Colonic mucosa (tissue), 4 donors: ENCODE results near the gene SLC18A3. TPM values are rescaled to one million over a fixed set of nuclear protein-coding genes. Genes with fewer than 3 reads are reported as not detected.

Experiments
- DNase-seq: peaks from one replicate; pipeline ENCODE4 v3.0.0-alpha.2; 2020
- H3K27ac ChIP-seq: fragments of 200-600 bp; one replicate; pipeline ENCODE4 v1.8.0; 2021
- H3K27me3 ChIP-seq: fragments of 200-600 bp; one replicate; pipeline ENCODE4 v1.8.0; 2021
- H3K36me3 ChIP-seq: fragments of 200-600 bp; one replicate; pipeline ENCODE4 v1.8.0; 2021
- H3K4me1 ChIP-seq: fragments of 200-600 bp; one replicate; pipeline ENCODE4 v1.8.0; 2021; ENCODE audit warnings: mild to moderate bottlenecking
- H3K4me3 ChIP-seq: fragments of 200-600 bp; one replicate; pipeline ENCODE4 v1.8.0; 2021
- H3K9ac ChIP-seq, 2 donors: one replicate each; pipeline ENCODE4 v1.7.0; 2013; ENCODE audit warnings: control low read depth in 2 of 2, low read depth in 2 of 2, low read length in 2 of 2
- H3K9me3 ChIP-seq: fragments of 200-600 bp; one replicate; pipeline ENCODE4 v1.8.0; 2021
- CTCF ChIP-seq: fragments of 200-600 bp; IDR thresholded peaks from one replicate; pipeline ENCODE4 v1.8.0; 2022; ENCODE audit warnings: antibody characterized with exemption, mild to moderate bottlenecking
- intact Hi-C: fragments of 100-400 bp; cut with DNase I; formaldehyde crosslinking; loops from one replicate; pipeline ENCODE4 v1.14.1; 2022
- total RNA-seq, 2 donors: library from RNA; stranded (reverse); fragmentation: NEBNext Ultra II Directional in 1 of 2; extraction: Animal tissue kit (Norgen Biotek cat#: 25700) in 1 of 2; gene quantifications; one replicate each; pipeline ENCODE4 v1.2.1, GENCODE V29; 2021
- donor health status: healthy.
- donor health status: DM: no; HTN: no; CAD: no.
- donor health status: DM: no; HTN: no; CAD: no.

Gene SLC18A3
- total RNA-seq, 2 donors from 2014 or later, result 0.42 TPM; not detected in 1

- TF ChIP-seq CTCF, result no peak
- H3K36me3 ChIP-seq, result no peaks in the 10 kb centered on the region
- no peaks in the 10 kb centered on the region for H3K4me1 ChIP-seq
- DNase-seq, result no peak
- H3K9me3 ChIP-seq, result no peaks in the 10 kb centered on the region
- H3K27me3 ChIP-seq, result no peaks in the 10 kb centered on the region
- intact Hi-C loops, result no loop called here
- no peak overlapping the region for H3K9ac ChIP-seq
- no peak overlapping the region for H3K4me3 ChIP-seq
- H3K27ac ChIP-seq, result no peak overlapping the region
These were observed 41.9 kb upstream of the SLC18A3 start for GRCh38 chr10:49568235-49568634.

- no peak overlapping the region for H3K9ac ChIP-seq
- TF ChIP-seq CTCF, result no peak
- no peaks in the 10 kb centered on the region for H3K9me3 ChIP-seq
- H3K36me3 ChIP-seq, result no peaks in the 10 kb centered on the region
- no peaks in the 10 kb centered on the region for H3K27me3 ChIP-seq
- H3K27ac ChIP-seq, result no peak overlapping the region
- no peaks in the 10 kb centered on the region for H3K4me1 ChIP-seq
- intact Hi-C loops, result no loop called here
- no peak overlapping the region for H3K4me3 ChIP-seq
- DNase-seq, result no peak
These were observed 41.0 kb upstream of the SLC18A3 start for GRCh38 chr10:49569031-49569631.

GRCh38 chr10:49571388-49571787, 38.7 kb upstream of the SLC18A3 start:
- Histone ChIP-seq H3K4me1 (no peaks in the 10 kb centered on the region), H3K4me3 (no peak overlapping the region), H3K27me3 (no peaks in the 10 kb centered on the region), H3K36me3 (no peaks in the 10 kb centered on the region), H3K9me3 (no peaks in the 10 kb centered on the region), H3K9ac (no peak overlapping the region), H3K27ac (no peak overlapping the region)
- TF ChIP-seq CTCF, result no peak
- DNase-seq, result no peak
- intact Hi-C loops, result no loop called here

- intact Hi-C loops, result no loop called here
- DNase-seq, result no peak
- no peak overlapping the region for H3K9ac ChIP-seq
- no peak for TF ChIP-seq CTCF
- no peaks in the 10 kb centered on the region for H3K36me3 ChIP-seq
- no peaks in the 10 kb centered on the region for H3K27me3 ChIP-seq
- H3K27ac ChIP-seq, result no peak overlapping the region
- H3K4me3 ChIP-seq, result no peak overlapping the region
- H3K4me1 ChIP-seq, result no peaks in the 10 kb centered on the region
- no peaks in the 10 kb centered on the region for H3K9me3 ChIP-seq
These were observed 37.5 kb upstream of the SLC18A3 start for GRCh38 chr10:49572594-49573114.

- H3K27ac ChIP-seq, result no peak overlapping the region
- no peaks in the 10 kb centered on the region for H3K4me1 ChIP-seq
- no peak for DNase-seq
- no peaks in the 10 kb centered on the region for H3K36me3 ChIP-seq
- H3K4me3 ChIP-seq, result no peak overlapping the region
- H3K9ac ChIP-seq, result no peak overlapping the region
- intact Hi-C loops, result no loop called here
- no peaks in the 10 kb centered on the region for H3K27me3 ChIP-seq
- no peak for TF ChIP-seq CTCF
- H3K9me3 ChIP-seq, result no peaks in the 10 kb centered on the region
These were observed 34.5 kb upstream of the SLC18A3 start for GRCh38 chr10:49575489-49576072.
